GM12878 (cell line): ENCODE data around the gene DAD1.

ENCODE experiments used
- CHD2 ChIP-seq: IDR thresholded peaks from 2 replicates; pipeline ENCODE4 v1.6.1; 2011; ENCODE audit warnings: low read depth, low read length, improper control_type of control experiment, borderline replicate concordance
- CTCF ChIP-seq, 3 experiments: IDR thresholded peaks in 2 of 3; conservative IDR thresholded peaks in 1 of 3; 2 replicates each; pipeline ENCODE4 v1.5.1; 2011; ENCODE audit warnings: low read depth in 3 of 3, low read length in 3 of 3, mild to moderate bottlenecking in 3 of 3, control low read depth in 2 of 3, moderate library complexity in 2 of 3, inconsistent platforms in 1 of 3, mixed read lengths in 1 of 3; ENCODE audit not compliant: control insufficient read depth in 2 of 3, insufficient read depth in 1 of 3; ENCODE audit errors: extremely low read depth in 1 of 3
- FOXK2 ChIP-seq: fragments of 450-650 bp; IDR thresholded peaks from 2 replicates; pipeline ENCODE4 v1.6.1; 2017; ENCODE audit warnings: mild to moderate bottlenecking, moderate library complexity
- IKZF2 ChIP-seq, 2 experiments: fragments of 450-650 bp; IDR thresholded peaks; 2 replicates each; pipeline ENCODE4 v1.6.1; 2017; ENCODE audit warnings: mild to moderate bottlenecking in 2 of 2, moderate library complexity in 2 of 2
- IRF5 ChIP-seq: fragments of 450-650 bp; IDR thresholded peaks from 2 replicates; pipeline ENCODE4 v1.6.1; 2017; ENCODE audit warnings: borderline replicate concordance
- JUND ChIP-seq: IDR thresholded peaks from 2 replicates; pipeline ENCODE4 v1.6.1; 2012; ENCODE audit warnings: low read depth, mild to moderate bottlenecking, low read length, improper control_type of control experiment, moderate library complexity
- PKNOX1 ChIP-seq: fragments of 450-650 bp; IDR thresholded peaks from 2 replicates; pipeline ENCODE4 v1.6.1; 2016; ENCODE audit warnings: mild to moderate bottlenecking
- RAD51 ChIP-seq: fragments of 450-650 bp; IDR thresholded peaks from 2 replicates; pipeline ENCODE4 v1.6.1; 2016; ENCODE audit warnings: moderate library complexity, mild to moderate bottlenecking, inconsistent platforms
- SIN3A ChIP-seq: IDR thresholded peaks from 2 replicates; pipeline ENCODE4 v1.6.1; 2012; ENCODE audit warnings: low read depth, low read length, improper control_type of control experiment
- SMC3 ChIP-seq: IDR thresholded peaks from 2 replicates; pipeline ENCODE4 v1.6.1; 2011; ENCODE audit warnings: low read length, improper control_type of control experiment, borderline replicate concordance
- STAT1 ChIP-seq: fragments of 450-650 bp; conservative IDR thresholded peaks from 2 replicates; pipeline ENCODE4 v1.6.1; 2014; ENCODE audit warnings: antibody characterized with exemption, mild to moderate bottlenecking
- SUZ12 ChIP-seq: fragments of 200-600 bp; sonication (generic); IDR thresholded peaks from one replicate; pipeline ENCODE4 v1.6.1; 2018; ENCODE audit warnings: antibody characterized with exemption, mild to moderate bottlenecking; ENCODE audit not compliant: unreplicated experiment
- TAF1 ChIP-seq: IDR thresholded peaks from 2 replicates; pipeline ENCODE4 v1.6.1; 2011; ENCODE audit warnings: mild to moderate bottlenecking, low read depth, low read length, borderline replicate concordance
- ZNF24 ChIP-seq: fragments of 450-650 bp; IDR thresholded peaks from 2 replicates; pipeline ENCODE4 v1.6.1; 2017; ENCODE audit warnings: antibody characterized with exemption, mild to moderate bottlenecking

- TF ChIP-seq CTCF (IDR thresholded peaks at IDR 0.05 in 2 of 3, conservative IDR thresholded peaks at IDR 0.05 in 1 of 3; ENCODE audit: control insufficient read depth in 2 of 3, extremely low read depth in 1 of 3, insufficient read depth in 1 of 3, low read depth in 3 of 3, low read length in 3 of 3), result no peak
- no peak for TF ChIP-seq SIN3A
- no peak for TF ChIP-seq SUZ12
- no peak for TF ChIP-seq STAT1
- peak; percentile 42 to 43; a peak in 2 of 4 replicates for TF ChIP-seq IKZF2 (IDR thresholded peaks at IDR 0.05)
- no peak for TF ChIP-seq RAD51
- TF ChIP-seq IRF5, result no peak
- no peak for TF ChIP-seq PKNOX1
- TF ChIP-seq CHD2, result no peak
- TF ChIP-seq ZNF24, result no peak
- TF ChIP-seq FOXK2, result no peak
- no peak for TF ChIP-seq TAF1
- no peak for TF ChIP-seq SMC3
- no peak for TF ChIP-seq JUND
Measured at GRCh38 chr14:22532345-22533056, 56.5 kb downstream of the DAD1 start.
